Body of pancreas (tissue), 4 donors: ENCODE results near the gene GP1BB.

Experiments
- CTCF ChIP-seq, 7 experiments: fragments of 450-650 bp in 4 of 7; fragments of 200-600 bp in 3 of 7; sonication (generic) in 3 of 7; IDR thresholded peaks; one replicate each; pipeline ENCODE4 v1.5.1; 2016 to 2019; ENCODE audit warnings: antibody characterized with exemption in 7 of 7
- POLR2A ChIP-seq, 3 donors: fragments of 450-650 bp; IDR thresholded peaks; one replicate each; pipeline ENCODE4 v1.6.1; 2016; ENCODE audit warnings: antibody characterized with exemption in 3 of 3, mild to moderate bottlenecking in 2 of 3

- no peak for TF ChIP-seq CTCF (IDR thresholded peaks at IDR 0.05)
- no peak for TF ChIP-seq POLR2A (IDR thresholded peaks at IDR 0.05)
Observed at GRCh38 chr22:19710020-19710768, 13.1 kb upstream of the GP1BB start.
